Fibroblast of skin of left quadriceps (primary cell): Measurements from ENCODE around the gene SH3RF1.
"Not testable (repeated sequence)": the region's sequence is repeated elsewhere in the genome, so short reads cannot be mapped to it uniquely, and the experiment has no call there.

Experiments used
- DNase-seq, 2 experiments: peaks; one replicate each; pipeline ENCODE4 v3.0.0-alpha.2; 2013; ENCODE audit warnings: low read depth in 2 of 2

The SH3RF1 gene

GRCh38 chr4:169270810-169271691 is at the start of gene SH3RF1:
Gene SH3RF1, minus strand, starts transcription at chr4:169270956. Its CDS starts 1,744 bp downstream, at chr4:169269212.
- DNase-seq, result peak; percentile 84 to 85

- peak; percentile 15 to 32 for DNase-seq
Measured at GRCh38 chr4:169315530-169316343, 45.0 kb upstream of the SH3RF1 start.

GRCh38 chr4:169314906-169315305 is 44.1 kb upstream of the SH3RF1 start:
- peak in 1 of 2 experiments; percentile 23 for DNase-seq

- no peak for DNase-seq
Measured at GRCh38 chr4:169313732-169314131, 43.0 kb upstream of the SH3RF1 start.

GRCh38 chr4:169312690-169313422 is 42.1 kb upstream of the SH3RF1 start:
- DNase-seq, result no peak

- no peak for DNase-seq
Measured at GRCh38 chr4:169311643-169312365, 41.0 kb upstream of the SH3RF1 start.

- DNase-seq, result no peak
Measured at GRCh38 chr4:169309326-169309967, 38.7 kb upstream of the SH3RF1 start.

- no peak for DNase-seq
Measured at GRCh38 chr4:169307576-169307975, 36.8 kb upstream of the SH3RF1 start.

- no peak for DNase-seq
Measured at GRCh38 chr4:169305651-169306050, 34.9 kb upstream of the SH3RF1 start.

- no peak for DNase-seq
Measured at GRCh38 chr4:169305173-169305572, 34.4 kb upstream of the SH3RF1 start.

- no peak for DNase-seq
Measured at GRCh38 chr4:169295822-169296221, 25.1 kb upstream of the SH3RF1 start.

GRCh38 chr4:169293343-169294176 is 22.8 kb upstream of the SH3RF1 start:
- no peak for DNase-seq

- not testable (repeated sequence) for DNase-seq
Measured at GRCh38 chr4:169287983-169288382, 17.2 kb upstream of the SH3RF1 start.

GRCh38 chr4:169286562-169287301 is 16.0 kb upstream of the SH3RF1 start:
- DNase-seq, result no peak

GRCh38 chr4:169283114-169283509 is 12.4 kb upstream of the SH3RF1 start:
- peak; percentile 72 to 74 for DNase-seq

GRCh38 chr4:169282429-169283113 is 11.8 kb upstream of the SH3RF1 start:
- no peak for DNase-seq

- DNase-seq, result no peak
Measured at GRCh38 chr4:169279108-169279507, 8.4 kb upstream of the SH3RF1 start.

- DNase-seq, result no peak
Measured at GRCh38 chr4:169278624-169279023, 7.9 kb upstream of the SH3RF1 start.

GRCh38 chr4:169277838-169278237 is 7.1 kb upstream of the SH3RF1 start:
- not testable (repeated sequence) for DNase-seq
